HG03103 (cell line): ENCODE results near the gene MYL10.
"Not testable (repeated sequence)": the region's sequence is repeated elsewhere in the genome, so short reads cannot be mapped to it uniquely, and the experiment has no call there.

Experiments used
- ATAC-seq: cut with Tn5 transposase; IDR thresholded peaks from one replicate; pipeline ENCODE4 v1.9.1; 2021; ENCODE audit warnings: low read depth; ENCODE audit not compliant: unreplicated experiment

MYL10 gene

GRCh38 chr7:101657171-101657570 is 28.1 kb upstream of the MYL10 start:
- no peak for ATAC-seq

- ATAC-seq: no peak
These were observed 22.0 kb upstream of the MYL10 start for GRCh38 chr7:101651112-101651511.

- ATAC-seq: no peak
These were observed 21.5 kb upstream of the MYL10 start for GRCh38 chr7:101650579-101651081.

- ATAC-seq: not testable (repeated sequence)
These were observed 18.8 kb upstream of the MYL10 start for GRCh38 chr7:101647876-101648275.

- no peak for ATAC-seq
These were observed 16.9 kb upstream of the MYL10 start for GRCh38 chr7:101645951-101646350.

GRCh38 chr7:101644879-101645278 is 15.8 kb upstream of the MYL10 start:
- ATAC-seq: no peak

GRCh38 chr7:101639127-101639526 is 10.0 kb upstream of the MYL10 start:
- not testable (repeated sequence) for ATAC-seq

- ATAC-seq: no peak
These were observed 7.9 kb upstream of the MYL10 start for GRCh38 chr7:101636822-101637623.

- ATAC-seq: no peak
These were observed 6.4 kb upstream of the MYL10 start for GRCh38 chr7:101635484-101635883.

- no peak for ATAC-seq
These were observed 5.2 kb upstream of the MYL10 start for GRCh38 chr7:101634196-101634717.

GRCh38 chr7:101633511-101633910 is 4.4 kb upstream of the MYL10 start:
- ATAC-seq: no peak

- no peak for ATAC-seq
These were observed 3.5 kb upstream of the MYL10 start for GRCh38 chr7:101632641-101633040.

- no peak for ATAC-seq
These were observed 2.2 kb upstream of the MYL10 start for GRCh38 chr7:101631224-101631714.

GRCh38 chr7:101630591-101630990 is 1.5 kb upstream of the MYL10 start:
- no peak for ATAC-seq

- no peak for ATAC-seq
These were observed 574 bp downstream of the MYL10 start for GRCh38 chr7:101628522-101628921.

GRCh38 chr7:101626758-101627157 is 2.3 kb downstream of the MYL10 start:
- ATAC-seq: no peak

- ATAC-seq: no peak
These were observed 2.9 kb downstream of the MYL10 start for GRCh38 chr7:101626069-101626671.

GRCh38 chr7:101625031-101625791 is 3.9 kb downstream of the MYL10 start:
- ATAC-seq: no peak

GRCh38 chr7:101624246-101625001 is 4.7 kb downstream of the MYL10 start:
- no peak for ATAC-seq

GRCh38 chr7:101622609-101623173 is 6.4 kb downstream of the MYL10 start:
- no peak for ATAC-seq
